Coronary artery (tissue), 2 donors: ENCODE measurements around the gene SYNE3.
A peak's percentile ranks its signal among the peaks of the same experiment; 100 is the strongest.

ENCODE experiments used
- DNase-seq: peaks from one replicate; pipeline ENCODE4 v3.0.0-alpha.2; 2017; ENCODE audit warnings: low spot score
- H3K27ac ChIP-seq, 2 donors: fragments of 200-600 bp; sonication (generic); one replicate each; pipeline ENCODE4 v1.5.1; 2016 to 2019
- H3K4me3 ChIP-seq: fragments of 200-600 bp; sonication (generic); 2 replicates; pipeline ENCODE4 v1.5.1; 2016; ENCODE audit warnings: mild to moderate bottlenecking, moderate library complexity
- CTCF ChIP-seq: fragments of 200-600 bp; sonication (generic); IDR thresholded peaks from one replicate; pipeline ENCODE4 v1.5.1; 2019; ENCODE audit warnings: antibody characterized with exemption

SYNE3 gene

GRCh38 chr14:95489214-95490137 is 27.0 kb downstream of the SYNE3 start:
- no peak overlapping the region for H3K4me3 ChIP-seq
- no peak for DNase-seq
- peak overlapping the region; percentile 70 to 78 for H3K27ac ChIP-seq
- TF ChIP-seq CTCF: no peak

- no peak for TF ChIP-seq CTCF
- no peak for DNase-seq
- H3K4me3 ChIP-seq: no peak overlapping the region
- H3K27ac ChIP-seq: peak overlapping the region; percentile 70 to 78
These were observed 27.9 kb downstream of the SYNE3 start for GRCh38 chr14:95488376-95489213.

- no peak overlapping the region for H3K4me3 ChIP-seq
- H3K27ac ChIP-seq: no peak overlapping the region
- no peak for TF ChIP-seq CTCF
- DNase-seq: no peak
These were observed 28.8 kb downstream of the SYNE3 start for GRCh38 chr14:95487669-95488084.

GRCh38 chr14:95486875-95487668 is 29.4 kb downstream of the SYNE3 start:
- DNase-seq: no peak
- TF ChIP-seq CTCF: no peak
- H3K4me3 ChIP-seq: no peak overlapping the region
- H3K27ac ChIP-seq: no peak overlapping the region

GRCh38 chr14:95485222-95485819 is 31.1 kb downstream of the SYNE3 start:
- no peak for DNase-seq
- peak overlapping the region in 1 of 2 donors; percentile 97 for H3K27ac ChIP-seq
- H3K4me3 ChIP-seq: no peak overlapping the region
- TF ChIP-seq CTCF: no peak

GRCh38 chr14:95484296-95484695 is 32.2 kb downstream of the SYNE3 start:
- Histone ChIP-seq H3K4me3 (no peak overlapping the region), H3K27ac (peak overlapping the region; percentile 92 to 97)
- DNase-seq: no peak
- no peak for TF ChIP-seq CTCF
